H1 (cell line): ENCODE results near the gene ASPA.

Experiments used
- CHD2 ChIP-seq: IDR thresholded peaks from 2 replicates; pipeline ENCODE4 v1.6.1; 2012; ENCODE audit warnings: low read length, improper control_type of control experiment
- CTCF ChIP-seq, 3 experiments: IDR thresholded peaks; 1 replicate in 2 of 3; 2 replicates in 1 of 3; pipeline versions ENCODE4 v1.5.1 to v1.6.1; 2011; ENCODE audit warnings: low read length in 3 of 3, mild to moderate bottlenecking in 3 of 3, inconsistent platforms in 2 of 3, low read depth in 1 of 3, moderate library complexity in 1 of 3; ENCODE audit not compliant: insufficient read depth in 1 of 3; ENCODE audit errors: control extremely low read depth in 1 of 3
- EP300 ChIP-seq, 2 experiments: IDR thresholded peaks; 1 replicate in 1 of 2; 2 replicates in 1 of 2; pipeline ENCODE4 v1.6.1; 2011 to 2012; ENCODE audit warnings: low read depth in 2 of 2, low read length in 2 of 2, mild to moderate bottlenecking in 2 of 2, borderline replicate concordance in 1 of 2, inconsistent platforms in 1 of 2, moderate library complexity in 1 of 2
- HDAC6 ChIP-seq: IDR thresholded peaks from one replicate; pipeline ENCODE4 v1.7.1; 2012; ENCODE audit warnings: low read depth, mild to moderate bottlenecking, inconsistent platforms, low read length, moderate library complexity
- JUND ChIP-seq: IDR thresholded peaks from 2 replicates; pipeline ENCODE4 v1.6.1; 2011; ENCODE audit warnings: mild to moderate bottlenecking, improper control_type of control experiment, low read length
- KDM4A ChIP-seq: IDR thresholded peaks from one replicate; pipeline ENCODE4 v1.7.1; 2012; ENCODE audit warnings: low read depth, mild to moderate bottlenecking, moderate library complexity, low read length, inconsistent platforms; ENCODE audit not compliant: severe bottlenecking
- MAX ChIP-seq: IDR thresholded peaks from 2 replicates; pipeline ENCODE4 v1.6.1; 2012; ENCODE audit warnings: inconsistent platforms
- NANOG ChIP-seq: IDR thresholded peaks from 2 replicates; pipeline ENCODE4 v1.6.1; 2011; ENCODE audit warnings: low read length, low read depth, mild to moderate bottlenecking, inconsistent platforms; ENCODE audit not compliant: insufficient read depth, poor library complexity, severe bottlenecking
- POLR2A ChIP-seq, 2 experiments: IDR thresholded peaks; 1 replicate in 1 of 2; 2 replicates in 1 of 2; pipeline ENCODE4 v1.6.1; 2011; ENCODE audit warnings: low read depth in 2 of 2, low read length in 2 of 2, mild to moderate bottlenecking in 2 of 2; ENCODE audit errors: control extremely low read depth in 1 of 2
- RAD21 ChIP-seq, 2 experiments: IDR thresholded peaks in 1 of 2; conservative IDR thresholded peaks in 1 of 2; 2 replicates each; pipeline ENCODE4 v1.6.1; 2011; ENCODE audit warnings: low read depth in 2 of 2, low read length in 2 of 2, improper control_type of control experiment in 1 of 2, inconsistent platforms in 1 of 2, mild to moderate bottlenecking in 1 of 2, moderate library complexity in 1 of 2
- RNF2 ChIP-seq: fragments of 200-900, 300-1000 bp; sonication (generic); IDR thresholded peaks from 2 replicates; pipeline ENCODE4 v1.7.1; 2016; ENCODE audit warnings: borderline replicate concordance, low read depth, mild to moderate bottlenecking, antibody characterized with exemption, low read length; ENCODE audit not compliant: poor library complexity, severe bottlenecking; ENCODE audit errors: missing control alignments
- SP1 ChIP-seq: IDR thresholded peaks from 2 replicates; pipeline ENCODE4 v1.6.1; 2011; ENCODE audit warnings: low read depth, low read length
- TBP ChIP-seq: IDR thresholded peaks from 2 replicates; pipeline ENCODE4 v1.6.1; 2011; ENCODE audit warnings: low read depth, low read length, improper control_type of control experiment
- TEAD4 ChIP-seq: IDR thresholded peaks from 2 replicates; pipeline ENCODE4 v1.6.1; 2012; ENCODE audit warnings: low read depth, low read length, inconsistent platforms, mixed read lengths

GRCh38 chr17:3502466-3502865, 26.7 kb downstream of the ASPA start:
- TF ChIP-seq EP300 (IDR thresholded peaks at IDR 0.05; ENCODE audit: borderline replicate concordance in 1 of 2, low read depth in 2 of 2, low read length in 2 of 2) = no peak
- no peak for TF ChIP-seq CTCF (IDR thresholded peaks at IDR 0.05; ENCODE audit: control extremely low read depth in 1 of 3, insufficient read depth in 1 of 3, low read depth in 1 of 3, low read length in 3 of 3)
- TF ChIP-seq JUND = no peak
- TF ChIP-seq MAX = no peak
- TF ChIP-seq SP1 = no peak
- no peak for TF ChIP-seq HDAC6
- no peak for TF ChIP-seq CHD2
- TF ChIP-seq RNF2 = no peak
- no peak for TF ChIP-seq TEAD4
- TF ChIP-seq TBP = no peak
- no peak for TF ChIP-seq RAD21 (IDR thresholded peaks at IDR 0.05 in 1 of 2, conservative IDR thresholded peaks at IDR 0.05 in 1 of 2; ENCODE audit: low read depth in 2 of 2, low read length in 2 of 2)
- TF ChIP-seq NANOG = no peak
- no peak for TF ChIP-seq POLR2A (IDR thresholded peaks at IDR 0.05; ENCODE audit: control extremely low read depth in 1 of 2, low read depth in 2 of 2, low read length in 2 of 2)
- TF ChIP-seq KDM4A = no peak
